Heart left ventricle (tissue), 16 donors: Measurements from ENCODE around the gene COL28A1. TPM values are rescaled to one million over a fixed set of nuclear protein-coding genes. Genes with fewer than 3 reads are reported as not detected.

Experiments
- ATAC-seq, 4 donors: fragments of 200-7000 bp; cut with Tn5 transposase; one replicate each; pipeline ENCODE4 v1.9.1; 2020 to 2022; ENCODE audit warnings: moderate library complexity in 4 of 4, mild to moderate bottlenecking in 3 of 4, moderate number of reproducible peaks in 1 of 4
- DNase-seq, 5 donors: peaks; one replicate each; pipeline ENCODE4 v3.0.0-alpha.2; 2020
- H3K27ac ChIP-seq, 12 donors: fragments of 200-600 bp; sonication (generic) in 4 of 12; one replicate each; pipeline versions ENCODE4 v1.5.0 to v1.8.0; 2016 to 2022; ENCODE audit warnings: mild to moderate bottlenecking in 2 of 12
- H3K27me3 ChIP-seq, 9 donors: fragments of 200-600 bp; sonication (generic) in 2 of 9; one replicate each; pipeline versions ENCODE4 v1.5.1 to v1.8.0; 2016 to 2022; ENCODE audit warnings: mild to moderate bottlenecking in 3 of 9
- H3K36me3 ChIP-seq, 9 donors: fragments of 200-600 bp; sonication (generic) in 2 of 9; one replicate each; pipeline versions ENCODE4 v1.5.0 to v1.8.0; 2018 to 2022; ENCODE audit warnings: mild to moderate bottlenecking in 2 of 9
- H3K4me1 ChIP-seq, 12 donors: fragments of 200-600 bp; sonication (generic) in 4 of 12; one replicate each; pipeline versions ENCODE4 v1.5.0 to v1.8.0; 2016 to 2022; ENCODE audit warnings: mild to moderate bottlenecking in 3 of 12
- H3K4me3 ChIP-seq, 12 donors: fragments of 200-600 bp; sonication (generic) in 4 of 12; one replicate each; pipeline versions ENCODE4 v1.5.0 to v1.8.0; 2017 to 2022; ENCODE audit warnings: mild to moderate bottlenecking in 9 of 12, moderate library complexity in 4 of 12
- H3K9me3 ChIP-seq, 12 donors: fragments of 200-600 bp; sonication (generic) in 4 of 12; one replicate each; pipeline versions ENCODE4 v1.5.0 to v1.8.0; 2016 to 2022; ENCODE audit warnings: mild to moderate bottlenecking in 1 of 12
- POLR2A ChIP-seq, 2 donors: fragments of 450-650 bp; IDR thresholded peaks; one replicate each; pipeline ENCODE4 v1.6.1; 2017; ENCODE audit warnings: antibody characterized with exemption in 2 of 2, mild to moderate bottlenecking in 2 of 2, moderate library complexity in 2 of 2
- WGBS, 4 donors: extraction: QIAGEN DNeasy Blood & Tissue Kit in 2 of 4; methylation state at CpG; one replicate each; pipeline versions ENCODE4 v1.1.5 to v1.1.7; 2013 to 2018; 5-methylcytosine and 5-hydroxymethylcytosine counted together
- intact Hi-C, 10 donors: fragments of 100-400 bp; cut with DNase I; formaldehyde crosslinking; loops; one replicate each; pipeline versions ENCODE4 v1.11.1 to v1.14.2; 2022
- polyA plus RNA-seq, 2 donors: library from polyadenylated mRNA; stranded (reverse); fragments of 200-250 nt; gene quantifications; one replicate each; pipeline ENCODE4 v1.2.3, GENCODE V29; 2013
- total RNA-seq, 9 donors: library from RNA; depleted of rRNA in 2 of 9; stranded (reverse); fragments of >200 nt in 2 of 9; fragmentation: NEBNext Ultra II Directional in 3 of 9; extraction: Animal tissue kit (Norgen Biotek cat#: 25700) in 3 of 9; gene quantifications; one replicate each; pipeline versions ENCODE4 v1.1.0 to v1.2.4, GENCODE V29; 2016 to 2023
- TF ChIP-seq, protein P1 (sequence below), 12 donors: fragments of 200-600 bp; sonication (generic) in 4 of 12; IDR thresholded peaks; one replicate each; pipeline versions ENCODE4 v1.5.0 to v1.8.0; 2018 to 2022; ENCODE audit warnings: antibody characterized with exemption in 12 of 12, mild to moderate bottlenecking in 5 of 12
- donor health status: ischemic (EF 13 %, LVEDD 7.1; RV severe dilation, severe dysfunction).
- donor health status: healthy with polysubstance abuse.
- donor health status: DM: no; HTN: yes; CAD: no.
- donor health status: DM: no; HTN: no; CAD: no.
- donor health status: ischemic (EF 25% LVEDD 6.9; RV normal size, moderate dysfunction).
- donor health status: ischemic (EF 25% LVEDD 5.7; RV mildly dilated, moderate dysfunction).
- donor health status: healthy.
- donor health status: DM: yes; HTN: yes; CAD: no.
- donor health status: ischemic (EF 35%, LVEDD 5.7; RV mildly dilated, moderate dysfunction).
- donor health status: nonischemic (EF 11% LVEDD 7.7; RV severe dilation, severe dysfunction).
- donor health status: DM: yes; HTN: yes; CAD: no.
- donor health status: PGD.
- donor health status: ischemic (EF 29% LVEDD 5.4; RV normal size, mild dysfunction).
- donor health status: nonischemic (EF 23%, LVEDD 6.1; RV moderate dilation, normal function).

The COL28A1 gene
- total and polyA plus RNA-seq, 11 donors, result 0.28 to 4.4 (median 1.2) TPM

DNA sequence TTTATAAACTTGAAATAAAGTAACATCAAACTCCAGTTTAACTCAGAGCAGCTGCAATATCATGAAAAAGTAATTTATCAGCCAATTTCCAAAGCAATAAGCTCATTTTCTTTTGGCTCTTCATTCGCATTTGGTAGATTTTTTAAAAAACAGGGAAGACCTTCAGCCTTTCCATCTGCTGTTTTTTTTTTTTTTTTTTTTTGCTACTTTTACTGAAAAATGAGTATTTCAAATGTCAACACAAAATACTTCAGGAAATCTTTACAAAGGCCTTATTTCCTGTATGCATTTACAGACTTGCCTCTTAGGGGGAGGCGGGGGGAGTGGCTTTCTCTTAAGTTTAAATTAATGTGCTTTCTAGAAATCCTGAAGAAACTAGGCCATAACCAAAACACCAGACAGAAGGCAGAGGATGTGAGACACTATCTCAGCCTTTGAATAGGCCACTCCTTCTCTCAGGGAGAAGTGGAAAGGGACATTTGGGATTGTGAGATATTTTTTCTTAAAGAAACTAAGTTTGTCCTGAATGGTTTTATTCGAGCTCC is 91.8 kb downstream of the COL28A1 start:
- H3K9me3 ChIP-seq, result peaks cover 0 to 21% (median 5%) of the 10 kb centered on the region in 12 donors
- no peak for TF ChIP-seq POLR2A (IDR thresholded peaks at IDR 0.05)
- TF ChIP-seq, protein P1, sequence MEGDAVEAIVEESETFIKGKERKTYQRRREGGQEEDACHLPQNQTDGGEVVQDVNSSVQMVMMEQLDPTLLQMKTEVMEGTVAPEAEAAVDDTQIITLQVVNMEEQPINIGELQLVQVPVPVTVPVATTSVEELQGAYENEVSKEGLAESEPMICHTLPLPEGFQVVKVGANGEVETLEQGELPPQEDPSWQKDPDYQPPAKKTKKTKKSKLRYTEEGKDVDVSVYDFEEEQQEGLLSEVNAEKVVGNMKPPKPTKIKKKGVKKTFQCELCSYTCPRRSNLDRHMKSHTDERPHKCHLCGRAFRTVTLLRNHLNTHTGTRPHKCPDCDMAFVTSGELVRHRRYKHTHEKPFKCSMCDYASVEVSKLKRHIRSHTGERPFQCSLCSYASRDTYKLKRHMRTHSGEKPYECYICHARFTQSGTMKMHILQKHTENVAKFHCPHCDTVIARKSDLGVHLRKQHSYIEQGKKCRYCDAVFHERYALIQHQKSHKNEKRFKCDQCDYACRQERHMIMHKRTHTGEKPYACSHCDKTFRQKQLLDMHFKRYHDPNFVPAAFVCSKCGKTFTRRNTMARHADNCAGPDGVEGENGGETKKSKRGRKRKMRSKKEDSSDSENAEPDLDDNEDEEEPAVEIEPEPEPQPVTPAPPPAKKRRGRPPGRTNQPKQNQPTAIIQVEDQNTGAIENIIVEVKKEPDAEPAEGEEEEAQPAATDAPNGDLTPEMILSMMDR (IDR thresholded peaks at IDR 0.05), result no peak
- WGBS, 4 donors, result 48 to 53% (median 51%) methylated on average over 3 of the region's 3 CpGs
- intact Hi-C loops, result no loop called here
- peaks cover 0 to 5% (median 0%) of the 10 kb centered on the region in 12 donors for H3K4me1 ChIP-seq
- no peaks in the 10 kb centered on the region for H3K27me3 ChIP-seq
- DNase-seq, result no peak
- no peak overlapping the region for H3K4me3 ChIP-seq
- H3K27ac ChIP-seq, result no peak overlapping the region
- ATAC-seq, result no peak
- no peaks in the 10 kb centered on the region for H3K36me3 ChIP-seq

DNA sequence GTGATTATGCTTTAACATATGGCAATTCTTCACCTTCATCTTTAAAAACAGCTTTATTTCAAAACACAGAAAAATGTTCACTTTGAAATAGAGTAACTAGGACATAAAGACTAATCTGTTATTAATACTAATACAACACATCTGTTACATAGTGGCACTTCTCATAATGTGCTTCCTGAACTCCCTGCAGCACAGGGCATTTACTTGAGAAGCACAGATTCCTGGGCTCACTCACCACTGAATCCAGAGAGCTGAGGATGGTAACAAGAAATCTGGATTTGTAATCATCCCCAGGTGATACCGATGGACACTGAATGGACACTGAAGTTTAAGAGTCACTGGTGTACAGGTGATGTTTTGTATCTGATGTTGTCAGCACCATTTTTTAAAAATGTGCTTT is 96.1 kb downstream of the COL28A1 start:
- WGBS, 4 donors, result 91 to 100% (median 97%) methylated on average over 1 of the region's 1 CpG
- no peak for TF ChIP-seq POLR2A (IDR thresholded peaks at IDR 0.05)
- TF ChIP-seq, protein P1 (IDR thresholded peaks at IDR 0.05), result no peak

DNA sequence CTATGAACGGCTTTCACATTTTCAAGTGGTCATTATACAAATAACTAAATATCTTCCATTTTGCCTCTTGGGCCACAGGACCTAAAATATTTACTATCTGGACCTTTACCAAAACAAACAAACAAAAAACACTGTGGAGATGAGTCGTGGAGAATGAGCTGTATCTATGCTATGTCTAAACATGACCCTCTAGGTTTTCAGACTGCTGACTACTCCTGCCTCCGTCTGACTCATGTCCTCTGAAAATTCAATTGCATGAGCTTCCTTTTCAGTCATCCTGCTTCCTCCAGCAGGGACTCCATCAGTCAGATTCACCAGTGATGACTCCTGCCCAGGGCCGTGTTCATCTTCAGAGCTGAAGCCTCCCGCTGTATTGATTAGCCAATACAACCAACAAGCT is 96.8 kb downstream of the COL28A1 start:
- ATAC-seq (peak in 1 of 4 donors; percentile 68), DNase-seq (no peak)
- Histone ChIP-seq H3K4me1 (peaks cover 0 to 11% (median 0%) of the 10 kb centered on the region in 12 donors), H3K36me3 (no peaks in the 10 kb centered on the region), H3K9me3 (peaks cover 0 to 3% (median 0%) of the 10 kb centered on the region in 12 donors), H3K27me3 (no peaks in the 10 kb centered on the region), H3K4me3 (no peak overlapping the region), H3K27ac (no peak overlapping the region)
- 52 to 66% (median 62%) methylated on average over 5 of the region's 5 CpGs for WGBS, 4 donors
- TF ChIP-seq, protein P1 (IDR thresholded peaks at IDR 0.05), result no peak
- no peak for TF ChIP-seq POLR2A (IDR thresholded peaks at IDR 0.05)
- intact Hi-C loops, result loop anchor here in 1 of 10 donors (10.0 kb wide), 1 partner anchor 46 kb away; no protein-coding TSS in a partner anchor

More for the DNA sequence above, 96.1 kb downstream of the COL28A1 start:
- peaks cover 0 to 3% (median 0%) of the 10 kb centered on the region in 12 donors for H3K9me3 ChIP-seq
- no peaks in the 10 kb centered on the region for H3K27me3 ChIP-seq
- DNase-seq (no peak), ATAC-seq (no peak)
- H3K4me3 ChIP-seq, result no peak overlapping the region
- peaks cover 0 to 10% (median 0%) of the 10 kb centered on the region in 12 donors for H3K4me1 ChIP-seq
- intact Hi-C loops, result loop anchor here in 1 of 10 donors (10.0 kb wide), 1 partner anchor 45 kb away; no protein-coding TSS in a partner anchor
- H3K27ac ChIP-seq, result no peak overlapping the region
- H3K36me3 ChIP-seq, result no peaks in the 10 kb centered on the region

DNA sequence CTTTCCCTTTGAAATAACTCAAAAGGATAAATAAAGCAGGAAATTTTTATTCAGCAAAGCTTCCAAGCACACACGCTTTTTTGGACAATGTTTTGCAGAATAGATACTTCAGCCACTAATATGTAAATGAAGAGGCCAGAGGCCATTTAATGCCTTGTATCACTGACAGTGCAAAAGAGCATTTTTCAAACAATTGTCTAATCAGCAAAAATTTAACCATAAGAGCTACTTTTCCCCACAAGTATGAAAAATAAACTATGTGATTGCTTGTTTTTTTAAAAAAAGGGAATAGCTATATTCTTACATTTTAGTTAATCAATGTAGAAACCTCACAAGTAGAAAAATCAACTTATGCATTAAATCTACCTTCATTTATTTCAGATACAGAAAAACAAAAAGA is 99.7 kb downstream of the COL28A1 start:
- DNase-seq (no peak), ATAC-seq (no peak)
- peaks cover 0 to 5% (median 0%) of the 10 kb centered on the region in 12 donors for H3K4me1 ChIP-seq
- H3K36me3 ChIP-seq, result no peaks in the 10 kb centered on the region
- intact Hi-C loops, result loop anchor here in 1 of 10 donors (10.0 kb wide), 1 partner anchor 49 kb away; no protein-coding TSS in a partner anchor
- 88 to 100% (median 94%) methylated on average over 1 of the region's 1 CpG for WGBS, 4 donors
- no peak overlapping the region for H3K27ac ChIP-seq
- H3K27me3 ChIP-seq, result no peaks in the 10 kb centered on the region
- TF ChIP-seq, protein P1 (IDR thresholded peaks at IDR 0.05), result no peak
- no peak for TF ChIP-seq POLR2A (IDR thresholded peaks at IDR 0.05)
- H3K4me3 ChIP-seq, result no peak overlapping the region
- H3K9me3 ChIP-seq, result peaks cover 0 to 3% (median 0%) of the 10 kb centered on the region in 12 donors
